GM23248 (cell line): ENCODE data around the gene ABL2. TPM values are rescaled to one million over a fixed set of nuclear protein-coding genes. Genes with fewer than 3 reads are reported as not detected.
"Not testable (repeated sequence)": the region's sequence is repeated elsewhere in the genome, so short reads cannot be mapped to it uniquely, and the experiment has no call there.

Source experiments
- DNase-seq: peaks from one replicate; pipeline ENCODE4 v3.0.0-alpha.2; 2015
- H2AFZ ChIP-seq: fragments of 200-600 bp; sonication (generic); 2 replicates; pipeline ENCODE4 v1.6.1; 2016; ENCODE audit warnings: antibody characterized with exemption
- H3F3A ChIP-seq: fragments of 200-600 bp; sonication (generic); 2 replicates; pipeline ENCODE4 v1.6.1; 2016; ENCODE audit warnings: mild to moderate bottlenecking, antibody characterized with exemption, mixed run types; ENCODE audit not compliant: insufficient read depth
- H3K27ac ChIP-seq: fragments of 200-600 bp; sonication (generic); 2 replicates; pipeline ENCODE4 v1.5.1; 2016; ENCODE audit warnings: mild to moderate bottlenecking
- H3K27me3 ChIP-seq: fragments of 200-600 bp; sonication (generic); replicated peaks from 2 replicates; pipeline ENCODE4 v1.6.1; 2016; ENCODE audit warnings: mild to moderate bottlenecking; ENCODE audit not compliant: insufficient read depth
- H3K36me3 ChIP-seq: fragments of 200-600 bp; sonication (generic); 2 replicates; pipeline ENCODE4 v1.6.1; 2016; ENCODE audit warnings: low read depth, mild to moderate bottlenecking
- H3K4me1 ChIP-seq: fragments of 200-600 bp; sonication (generic); 2 replicates; pipeline ENCODE4 v1.6.1; 2016; ENCODE audit warnings: mild to moderate bottlenecking; ENCODE audit not compliant: insufficient read depth
- H3K4me2 ChIP-seq: fragments of 200-600 bp; sonication (generic); one replicate; pipeline ENCODE4 v1.6.1; 2016; ENCODE audit warnings: mild to moderate bottlenecking; ENCODE audit not compliant: unreplicated experiment
- H3K4me3 ChIP-seq: fragments of 200-600 bp; sonication (generic); 2 replicates; pipeline ENCODE4 v1.5.1; 2016; ENCODE audit warnings: mild to moderate bottlenecking
- H3K79me2 ChIP-seq: fragments of 200-600 bp; sonication (generic); 2 replicates; pipeline ENCODE4 v1.6.1; 2016; ENCODE audit warnings: mild to moderate bottlenecking; ENCODE audit not compliant: insufficient read depth
- H3K9ac ChIP-seq: fragments of 200-600 bp; sonication (generic); 2 replicates; pipeline ENCODE4 v1.6.1; 2016; ENCODE audit warnings: mild to moderate bottlenecking
- H3K9me2 ChIP-seq: fragments of 200-600 bp; sonication (generic); 2 replicates; pipeline ENCODE4 v1.6.1; 2016; ENCODE audit warnings: mixed run types, mild to moderate bottlenecking, moderate library complexity; ENCODE audit not compliant: insufficient read depth
- H3K9me3 ChIP-seq: fragments of 200-600 bp; sonication (generic); one replicate; pipeline ENCODE4 v1.6.1; 2017; ENCODE audit warnings: low read depth
- H4K20me1 ChIP-seq: fragments of 200-600 bp; sonication (generic); 2 replicates; pipeline ENCODE4 v1.6.0; 2016; ENCODE audit not compliant: insufficient read depth
- EZH2 ChIP-seq: fragments of 200-600 bp; sonication (generic); IDR thresholded peaks from 2 replicates; pipeline ENCODE4 v1.6.1; 2018; ENCODE audit warnings: antibody characterized with exemption, mild to moderate bottlenecking; ENCODE audit not compliant: insufficient read depth, poor library complexity, severe bottlenecking
- EZH2phosphoT487 ChIP-seq: fragments of 200-600 bp; sonication (generic); IDR thresholded peaks from 2 replicates; pipeline ENCODE4 v1.6.1; 2018; ENCODE audit warnings: antibody characterized with exemption, moderate library complexity, mild to moderate bottlenecking, low read depth; ENCODE audit not compliant: insufficient read depth
- WGBS, 2 experiments: methylation state at CpG; one replicate each; pipeline ENCODE4 v1.1.6; 2015 to 2017; ENCODE audit warnings: low lambda C conversion rate in 2 of 2, low coverage in 1 of 2; ENCODE audit errors: missing lambda C conversion rate in 2 of 2; 5-methylcytosine and 5-hydroxymethylcytosine counted together
- in situ Hi-C: fragments of 300-500 bp; cut with MboI; formaldehyde crosslinking; loops from 2 replicates; pipeline ENCODE4 v1.15.0; 2020
- polyA plus RNA-seq: library from polyadenylated mRNA; unstranded; fragments of >200 nt; fragmentation: Nextera tagmentation; extraction: Ambion mirVana; gene quantifications from 2 replicates; pipeline ENCODE4 v1.2.1, GENCODE V29; 2016
- total RNA-seq: library from RNA; depleted of rRNA; stranded (reverse); fragments of >200 nt; shearing (Covaris generic); gene quantifications from 2 replicates; pipeline ENCODE4 v1.2.3, GENCODE V29; 2014

The ABL2 gene
- total and polyA plus RNA-seq, 2 experiments from 2014 or later, result 13.2 to 38.6 TPM

DNA sequence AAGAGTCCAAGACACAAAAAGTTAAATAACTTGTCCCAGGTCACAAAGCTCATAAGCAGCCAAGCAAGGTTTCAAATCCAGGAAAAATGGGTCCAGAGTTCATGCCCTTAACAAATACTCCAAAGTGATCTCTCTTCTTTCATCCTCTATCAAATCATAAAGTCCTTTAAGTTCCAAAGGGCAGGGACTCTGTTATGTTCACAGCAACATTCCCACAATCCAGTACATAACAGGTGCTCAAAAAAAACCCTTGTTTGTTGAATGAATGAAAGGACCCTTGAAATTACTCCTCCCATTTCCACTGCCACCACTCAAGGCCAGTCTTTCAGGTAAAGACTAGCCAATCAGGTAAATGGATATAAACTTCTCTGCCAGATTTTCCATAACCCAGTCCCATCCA lies 2.7 kb downstream of the ABL2 start:
- no peaks in the 10 kb centered on the region for H4K20me1 ChIP-seq
- no peak overlapping the region for H3K27ac ChIP-seq
- no peaks in the 10 kb centered on the region for H3K9me3 ChIP-seq
- H3K9ac ChIP-seq, result no peak overlapping the region
- H3K4me2 ChIP-seq, result no peak overlapping the region
- no peak for DNase-seq
- no peaks in the 10 kb centered on the region for H3K27me3 ChIP-seq
- no peaks in the 10 kb centered on the region for H3K36me3 ChIP-seq
- TF ChIP-seq EZH2phosphoT487, result no peak
- H3K79me2 ChIP-seq, result peaks cover 71% of the 10 kb centered on the region
- H3K4me3 ChIP-seq, result no peak overlapping the region
- H3F3A ChIP-seq, result peaks cover 18% of the 10 kb centered on the region
- H3K4me1 ChIP-seq, result peaks cover 15% of the 10 kb centered on the region
- in situ Hi-C loops, result no loop called here
- H3K9me2 ChIP-seq, result no peaks in the 10 kb centered on the region
- no peak overlapping the region for H2AFZ ChIP-seq

DNA sequence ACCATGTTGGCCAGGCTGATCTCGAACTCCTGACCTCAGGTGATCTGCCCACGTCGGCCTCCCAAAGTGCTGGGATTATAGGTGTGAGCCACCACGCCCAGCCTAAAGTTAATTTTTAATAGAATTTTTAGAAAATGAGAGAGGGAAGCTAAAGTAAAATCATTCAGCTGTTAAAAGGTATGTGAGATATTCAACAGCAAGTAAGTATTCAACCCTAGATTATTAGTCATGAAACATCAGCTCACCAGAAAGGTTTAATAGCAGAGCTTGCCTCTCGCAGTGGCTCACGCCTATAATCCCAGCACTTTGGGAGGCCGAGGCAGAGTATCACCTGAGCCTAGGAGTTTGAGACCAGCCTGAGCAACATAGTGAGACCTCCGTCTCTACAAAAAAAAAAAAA lies 5.0 kb downstream of the ABL2 start:
- H3K36me3 ChIP-seq, H3F3A ChIP-seq, H3K27ac ChIP-seq, H4K20me1 ChIP-seq, H3K4me2 ChIP-seq, H3K27me3 ChIP-seq, H3K4me3 ChIP-seq, DNase-seq, H3K9me3 ChIP-seq, H3K4me1 ChIP-seq, in situ Hi-C loops, H3K9ac ChIP-seq, H2AFZ ChIP-seq, H3K9me2 ChIP-seq: not testable (repeated sequence)
- H3K79me2 ChIP-seq, result peaks cover 94% of the 10 kb centered on the region
- WGBS, 2 experiments, result 93 to 95% methylated on average over 8 of the region's 8 CpGs

DNA sequence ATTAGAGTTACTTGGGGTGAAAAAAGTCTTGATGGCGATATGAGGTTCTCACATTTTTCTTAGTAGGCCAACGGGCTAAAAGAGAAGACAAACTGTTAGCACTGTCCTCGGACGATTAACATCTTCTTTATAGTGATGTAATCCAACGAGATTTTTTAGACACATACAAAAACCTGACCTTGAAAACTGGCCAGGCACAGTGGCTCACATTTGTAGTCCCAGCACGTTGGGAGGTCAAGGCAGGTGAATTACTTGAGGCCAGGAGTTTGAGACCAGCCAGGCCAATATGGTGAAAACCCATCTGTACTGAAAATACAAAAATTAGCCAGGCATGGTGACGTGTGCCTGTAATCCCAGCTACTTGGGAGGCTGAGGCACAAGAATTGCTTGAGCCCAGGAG lies 8.4 kb downstream of the ABL2 start:
- H3K4me2 ChIP-seq, H3K27me3 ChIP-seq, H3F3A ChIP-seq, H4K20me1 ChIP-seq, in situ Hi-C loops, H2AFZ ChIP-seq, DNase-seq, H3K9me2 ChIP-seq, H3K27ac ChIP-seq, H3K9me3 ChIP-seq, H3K4me1 ChIP-seq, H3K9ac ChIP-seq, H3K36me3 ChIP-seq, H3K4me3 ChIP-seq: not testable (repeated sequence)
- WGBS, 2 experiments, result 94 to 95% methylated on average over 7 of the region's 7 CpGs
- H3K79me2 ChIP-seq, result peaks cover 98% of the 10 kb centered on the region

DNA sequence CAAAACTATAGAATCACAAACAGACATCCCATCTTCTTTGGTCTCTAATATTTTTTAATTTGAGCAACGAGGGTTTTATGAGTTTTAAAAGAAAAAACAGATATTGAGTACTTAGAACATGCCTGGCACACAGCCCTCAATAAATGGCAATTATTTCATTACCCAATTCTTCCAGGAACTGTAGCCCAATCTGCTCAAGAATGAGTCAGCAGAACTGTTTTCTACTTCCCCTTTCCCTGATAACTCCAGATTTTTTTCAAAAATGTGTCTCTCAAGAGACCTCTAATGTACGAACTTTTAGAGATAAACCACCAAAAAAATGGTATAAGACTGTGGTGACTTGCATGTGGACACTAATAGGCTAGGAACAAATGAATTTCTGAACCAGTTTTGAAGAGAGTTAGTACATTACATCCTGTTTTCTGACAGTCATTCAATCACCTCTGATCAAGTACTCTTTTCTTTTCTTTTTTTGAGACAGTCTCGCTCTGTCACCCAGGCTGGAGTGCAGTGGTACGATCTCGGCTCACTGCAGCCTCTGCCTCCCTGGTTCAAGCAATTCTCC lies 11.5 kb downstream of the ABL2 start:
- in situ Hi-C loops, result no loop called here
- H2AFZ ChIP-seq, result peak overlapping the region; percentile 68

DNA sequence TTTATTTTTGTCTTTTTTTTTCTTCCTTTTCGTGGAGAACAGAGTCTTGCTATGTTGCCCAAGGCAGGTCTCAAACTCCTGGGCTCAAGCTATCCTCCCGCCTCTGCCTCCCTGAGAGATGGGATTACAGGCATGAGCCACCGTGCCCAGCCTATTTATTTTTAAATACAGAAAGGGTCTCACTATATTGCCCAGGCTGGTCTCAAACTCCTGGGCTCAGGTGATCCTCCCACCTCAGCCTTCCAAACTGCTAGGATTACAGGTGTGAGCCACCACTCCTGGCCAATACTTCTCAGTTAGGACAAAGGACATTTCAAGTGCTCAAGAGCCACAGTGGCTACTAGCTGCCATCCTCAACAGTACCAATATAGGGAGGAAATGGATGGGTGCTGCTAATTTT lies 16.2 kb downstream of the ABL2 start:
- H3K27ac ChIP-seq, H3K36me3 ChIP-seq, H2AFZ ChIP-seq, H4K20me1 ChIP-seq, DNase-seq, in situ Hi-C loops, H3F3A ChIP-seq, H3K9ac ChIP-seq, H3K9me3 ChIP-seq, H3K9me2 ChIP-seq, H3K27me3 ChIP-seq, H3K4me3 ChIP-seq, H3K4me2 ChIP-seq: not testable (repeated sequence)
- peaks cover 13% of the 10 kb centered on the region for H3K4me1 ChIP-seq
- H3K79me2 ChIP-seq, result peaks cover 89% of the 10 kb centered on the region
- WGBS, 2 experiments, result 96 to 98% methylated on average over 3 of the region's 3 CpGs

More for the DNA sequence above, 11.5 kb downstream of the ABL2 start:
- peak; percentile 69 for DNase-seq
- Histone ChIP-seq H3K4me1 (peaks cover 9% of the 10 kb centered on the region), H3K9me2 (no peaks in the 10 kb centered on the region), H3K79me2 (peaks cover 96% of the 10 kb centered on the region), H4K20me1 (no peaks in the 10 kb centered on the region), H3F3A (no peaks in the 10 kb centered on the region; the same call in 1 of the 2 replicates), H3K27ac (peak overlapping the region; percentile 31), H3K9ac (0 out of 2 replicates have a peak overlapping the region, but pooled peaks have one; percentile 12), H3K9me3 (no peaks in the 10 kb centered on the region), H3K36me3 (no peaks in the 10 kb centered on the region), H3K4me2 (no peak overlapping the region), H3K27me3 (no peaks in the 10 kb centered on the region), H3K4me3 (no peak overlapping the region)
- no peak for TF ChIP-seq EZH2
- no peak for TF ChIP-seq EZH2phosphoT487
- WGBS, 2 experiments, result 55 to 56% methylated on average over 5 of the region's 5 CpGs
